ENCODE data around the gene SERPINA4. TPM values are rescaled to one million over a fixed set of nuclear protein-coding genes. Genes with fewer than 3 reads are reported as not detected.

Gene SERPINA4
- total and polyA plus RNA-seq, 2 of the 13 experiments (the other 11 are each of a cell fraction or from before 2014, with no cell fraction given), result 39.1 to 57.8 TPM

- peak; percentile 77 for TF ChIP-seq ARID5B (CRISPR knock-in tag; IDR thresholded peaks at IDR 0.05)
- 0 out of 2 replicates have a peak, but pooled peaks have one; percentile 27 for TF ChIP-seq HOXD1 (CRISPR knock-in tag; IDR thresholded peaks at IDR 0.05)
- TF ChIP-seq ZNF614 (CRISPR knock-in tag; IDR thresholded peaks at IDR 0.05; ENCODE audit: borderline replicate concordance), result peak; percentile 40; the same call in 1 of the 2 replicates
- no peak for TF ChIP-seq HMGA1 (CRISPR knock-in tag; conservative IDR thresholded peaks at IDR 0.05)
- peak; percentile 94 for TF ChIP-seq TBX2 (CRISPR knock-in tag; IDR thresholded peaks at IDR 0.05; ENCODE audit: borderline replicate concordance)
- TF ChIP-seq ADNP (CRISPR knock-in tag; IDR thresholded peaks at IDR 0.05), result no peak
- TF ChIP-seq SALL2 (CRISPR knock-in tag; IDR thresholded peaks at IDR 0.05), result no peak
- TF ChIP-seq ZNF704 (CRISPR knock-in tag; IDR thresholded peaks at IDR 0.05; ENCODE audit: borderline replicate concordance), result 0 out of 2 replicates have a peak, but pooled peaks have one; percentile 36
- TF ChIP-seq ZNF761 (CRISPR knock-in tag; conservative IDR thresholded peaks at IDR 0.05), result no peak
- peak; percentile 92 for TF ChIP-seq ZNF710 (CRISPR knock-in tag; IDR thresholded peaks at IDR 0.05; ENCODE audit: borderline replicate concordance)
- TF ChIP-seq ZNF335 (CRISPR knock-in tag; IDR thresholded peaks at IDR 0.05), result 0 out of 2 replicates have a peak, but pooled peaks have one; percentile 28
- TF ChIP-seq GFI1 (CRISPR knock-in tag; IDR thresholded peaks at IDR 0.05; ENCODE audit: borderline replicate concordance), result 0 out of 2 replicates have a peak, but pooled peaks have one; percentile 33
- no peak for TF ChIP-seq MYNN (CRISPR knock-in tag; IDR thresholded peaks at IDR 0.05; ENCODE audit: low read depth)
- no peak for TF ChIP-seq ZNF101 (CRISPR knock-in tag; IDR thresholded peaks at IDR 0.05; ENCODE audit: borderline replicate concordance, low read depth)
- TF ChIP-seq ZNF20 (CRISPR knock-in tag; IDR thresholded peaks at IDR 0.05), result no peak
- TF ChIP-seq GATAD1 (CRISPR knock-in tag; IDR thresholded peaks at IDR 0.05), result no peak
- no peak for TF ChIP-seq ZNF354B (CRISPR knock-in tag; IDR thresholded peaks at IDR 0.05)
- 0 out of 2 replicates have a peak, but pooled peaks have one; percentile 51 for TF ChIP-seq PPARG (CRISPR knock-in tag; conservative IDR thresholded peaks at IDR 0.05)
- no peak for TF ChIP-seq SMARCC2 (IDR thresholded peaks at IDR 0.05)
- TF ChIP-seq RAD51 (IDR thresholded peaks at IDR 0.05; ENCODE audit: borderline replicate concordance), result no peak
- TF ChIP-seq ONECUT2 (CRISPR knock-in tag; IDR thresholded peaks at IDR 0.05), result no peak
- TF ChIP-seq ATF4 (CRISPR knock-in tag; IDR thresholded peaks at IDR 0.05), result no peak
- no peak for TF ChIP-seq ZNF337 (CRISPR knock-in tag; IDR thresholded peaks at IDR 0.05; ENCODE audit: borderline replicate concordance, low read depth)
These were observed 43.5 kb upstream of the SERPINA4 start (continued) for GRCh38 chr14:94517641-94518257.

All from HepG2 (cell line).